ENCODE data around the gene PKN1.

- TF ChIP-seq, protein P1, sequence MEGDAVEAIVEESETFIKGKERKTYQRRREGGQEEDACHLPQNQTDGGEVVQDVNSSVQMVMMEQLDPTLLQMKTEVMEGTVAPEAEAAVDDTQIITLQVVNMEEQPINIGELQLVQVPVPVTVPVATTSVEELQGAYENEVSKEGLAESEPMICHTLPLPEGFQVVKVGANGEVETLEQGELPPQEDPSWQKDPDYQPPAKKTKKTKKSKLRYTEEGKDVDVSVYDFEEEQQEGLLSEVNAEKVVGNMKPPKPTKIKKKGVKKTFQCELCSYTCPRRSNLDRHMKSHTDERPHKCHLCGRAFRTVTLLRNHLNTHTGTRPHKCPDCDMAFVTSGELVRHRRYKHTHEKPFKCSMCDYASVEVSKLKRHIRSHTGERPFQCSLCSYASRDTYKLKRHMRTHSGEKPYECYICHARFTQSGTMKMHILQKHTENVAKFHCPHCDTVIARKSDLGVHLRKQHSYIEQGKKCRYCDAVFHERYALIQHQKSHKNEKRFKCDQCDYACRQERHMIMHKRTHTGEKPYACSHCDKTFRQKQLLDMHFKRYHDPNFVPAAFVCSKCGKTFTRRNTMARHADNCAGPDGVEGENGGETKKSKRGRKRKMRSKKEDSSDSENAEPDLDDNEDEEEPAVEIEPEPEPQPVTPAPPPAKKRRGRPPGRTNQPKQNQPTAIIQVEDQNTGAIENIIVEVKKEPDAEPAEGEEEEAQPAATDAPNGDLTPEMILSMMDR (IDR thresholded peaks at IDR 0.05) = no peak
- TF ChIP-seq POLR2AphosphoS5 (IDR thresholded peaks at IDR 0.05; ENCODE audit: low read depth, low read length) = no peak
- no peak for TF ChIP-seq SIN3A (IDR thresholded peaks at IDR 0.05; ENCODE audit: borderline replicate concordance, insufficient read depth, low read depth, low read length)
- no peak for TF ChIP-seq REST (IDR thresholded peaks at IDR 0.05; ENCODE audit: insufficient read depth in 1 of 2, low read depth in 2 of 2, low read length in 1 of 2)
Observed at GRCh38 chr19:14510311-14511228, 77.5 kb downstream of the PKN1 start.
